Sigmoid colon (tissue), 4 donors: ENCODE data around the gene NUDT14.

Experiments
- EP300 ChIP-seq, 4 donors: sonication (generic); formaldehyde crosslinking; IDR thresholded peaks; one replicate each; pipeline ENCODE4 v1.6.1; 2017; ENCODE audit warnings: antibody characterized with exemption in 4 of 4
- POLR2A ChIP-seq, 2 donors: fragments of 450-650 bp; IDR thresholded peaks; one replicate each; pipeline ENCODE4 v1.6.1; 2016; ENCODE audit warnings: antibody characterized with exemption in 2 of 2, mild to moderate bottlenecking in 2 of 2, moderate library complexity in 2 of 2
- TF ChIP-seq, protein P1 (sequence below), 4 experiments: fragments of 450-650 bp in 3 of 4; fragments of 200-600 bp in 1 of 4; IDR thresholded peaks; one replicate each; pipeline ENCODE4 v1.5.1; 2016 to 2019; ENCODE audit warnings: antibody characterized with exemption in 4 of 4, mild to moderate bottlenecking in 3 of 4, moderate library complexity in 2 of 4

- TF ChIP-seq, protein P1, sequence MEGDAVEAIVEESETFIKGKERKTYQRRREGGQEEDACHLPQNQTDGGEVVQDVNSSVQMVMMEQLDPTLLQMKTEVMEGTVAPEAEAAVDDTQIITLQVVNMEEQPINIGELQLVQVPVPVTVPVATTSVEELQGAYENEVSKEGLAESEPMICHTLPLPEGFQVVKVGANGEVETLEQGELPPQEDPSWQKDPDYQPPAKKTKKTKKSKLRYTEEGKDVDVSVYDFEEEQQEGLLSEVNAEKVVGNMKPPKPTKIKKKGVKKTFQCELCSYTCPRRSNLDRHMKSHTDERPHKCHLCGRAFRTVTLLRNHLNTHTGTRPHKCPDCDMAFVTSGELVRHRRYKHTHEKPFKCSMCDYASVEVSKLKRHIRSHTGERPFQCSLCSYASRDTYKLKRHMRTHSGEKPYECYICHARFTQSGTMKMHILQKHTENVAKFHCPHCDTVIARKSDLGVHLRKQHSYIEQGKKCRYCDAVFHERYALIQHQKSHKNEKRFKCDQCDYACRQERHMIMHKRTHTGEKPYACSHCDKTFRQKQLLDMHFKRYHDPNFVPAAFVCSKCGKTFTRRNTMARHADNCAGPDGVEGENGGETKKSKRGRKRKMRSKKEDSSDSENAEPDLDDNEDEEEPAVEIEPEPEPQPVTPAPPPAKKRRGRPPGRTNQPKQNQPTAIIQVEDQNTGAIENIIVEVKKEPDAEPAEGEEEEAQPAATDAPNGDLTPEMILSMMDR (IDR thresholded peaks at IDR 0.05): no peak
- no peak for TF ChIP-seq EP300 (IDR thresholded peaks at IDR 0.05)
- TF ChIP-seq POLR2A (IDR thresholded peaks at IDR 0.05): no peak
Observed at GRCh38 chr14:105219043-105219612, 38.0 kb upstream of the NUDT14 start.
